NT2/D1 (cell line): ENCODE measurements around the gene GRIK1.

ENCODE experiments used
- SUZ12 ChIP-seq: IDR thresholded peaks from 2 replicates; pipeline ENCODE4 v1.6.1; 2011; ENCODE audit not compliant: insufficient read length, insufficient read depth; ENCODE audit errors: extremely low read depth
- YY1 ChIP-seq: IDR thresholded peaks from 2 replicates; pipeline ENCODE4 v1.6.1; 2011; ENCODE audit not compliant: insufficient read length, insufficient read depth

- no peak for TF ChIP-seq YY1
- TF ChIP-seq SUZ12: no peak
Observed at GRCh38 chr21:29654203-29654602, 285.6 kb downstream of the GRIK1 start.
